GM12878 (cell line): ENCODE results near the gene CNPY2. TPM values are rescaled to one million over a fixed set of nuclear protein-coding genes. Genes with fewer than 3 reads are reported as not detected.

Experiments
- ATAC-seq: fragments of 200-7000 bp; cut with Tn5 transposase; 3 replicates; pipeline ENCODE4 v1.9.1; 2020; ENCODE audit warnings: mild to moderate bottlenecking, moderate library complexity
- BruUV-seq: library from RNA; stranded (reverse); fragments of 400-500 nt; replicated peaks from 2 replicates; lab custom pipeline; 2021; lab: Mats Ljungman, UMichigan
- CTCF ChIA-PET: fragments of 300-600 bp; sonication (Branson Sonifier 250); formaldehyde crosslinking; extraction: SDS; loops from one replicate; lab custom pipeline; 2021; ENCODE audit warnings: inconsistent platforms; lab: Yijun Ruan, JAX
- POLR2A ChIA-PET: fragments of 350-600 bp; formaldehyde crosslinking; extraction: SDS; loops from one replicate; lab custom pipeline; 2021; ENCODE audit warnings: inconsistent platforms; lab: Charles Lee
- RAD21 ChIA-PET: fragments of 300-600 bp; sonication (Branson Sonifier 250); formaldehyde crosslinking; loops from one replicate; lab custom pipeline; 2023; ENCODE audit warnings: antibody characterized with exemption; ENCODE audit not compliant: unreplicated experiment; lab: Charles Lee
- SMC1A ChIA-PET: fragments of 300-600 bp; sonication (Branson Sonifier 250); formaldehyde crosslinking; loops from one replicate; lab custom pipeline; 2023; ENCODE audit not compliant: unreplicated experiment, uncharacterized antibody; lab: Charles Lee
- DNase-seq: peaks from one replicate; pipeline ENCODE4 v3.0.0-alpha.2; 2011; ENCODE audit warnings: low read depth, low spot score
- FAIRE-seq: peaks from 3 replicates; lab custom pipeline; 2011; peaks lifted over from hg19 to GRCh38; lab: Jason Lieb, UNC
- H2AFZ ChIP-seq: 2 replicates; pipeline ENCODE4 v1.6.0; 2011; ENCODE audit warnings: low read depth, low read length, control low read depth; ENCODE audit not compliant: control insufficient read depth
- H3K27ac ChIP-seq: 2 replicates; pipeline ENCODE4 v1.5.1; 2011; ENCODE audit warnings: control low read depth; ENCODE audit not compliant: control insufficient read depth, insufficient read depth
- H3K27me3 ChIP-seq, 2 experiments: replicated peaks in 1 of 2; 2 replicates each; pipeline versions ENCODE4 v1.6.0 to v1.6.1; 2011; ENCODE audit warnings: low read length in 1 of 2; ENCODE audit not compliant: control insufficient read depth in 2 of 2, insufficient read depth in 2 of 2
- H3K36me3 ChIP-seq, 2 experiments: 2 replicates each; pipeline ENCODE4 v1.5.1; 2011; ENCODE audit warnings: low read length in 1 of 2; ENCODE audit not compliant: control insufficient read depth in 2 of 2, insufficient read depth in 2 of 2
- H3K4me1 ChIP-seq: 2 replicates; pipeline ENCODE4 v1.6.1; 2011; ENCODE audit warnings: mild to moderate bottlenecking, low read length, moderate library complexity, mixed read lengths; ENCODE audit not compliant: control insufficient read depth, insufficient read depth
- H3K4me2 ChIP-seq: 2 replicates; pipeline ENCODE4 v1.6.0; 2011; ENCODE audit warnings: control low read depth; ENCODE audit not compliant: control insufficient read depth, insufficient read depth
- H3K4me3 ChIP-seq: fragments of 200-600 bp; sonication (generic); 2 replicates; pipeline ENCODE4 v1.5.1; 2016
- H3K79me2 ChIP-seq: 2 replicates; pipeline ENCODE4 v1.6.0; 2011; ENCODE audit warnings: low read length; ENCODE audit not compliant: control insufficient read depth, insufficient read depth
- H3K9ac ChIP-seq: 2 replicates; pipeline ENCODE4 v1.8.0; 2011; ENCODE audit warnings: low read length, control low read depth, mixed read lengths; ENCODE audit not compliant: control insufficient read depth, insufficient read depth
- H3K9me3 ChIP-seq: replicated peaks from 3 replicates; pipeline ENCODE4 v1.5.1; 2011; ENCODE audit warnings: mild to moderate bottlenecking, low read length; ENCODE audit not compliant: control insufficient read depth, insufficient read depth
- H4K20me1 ChIP-seq: 2 replicates; pipeline ENCODE4 v1.6.0; 2011; ENCODE audit not compliant: control insufficient read depth, insufficient read depth
- BMI1 ChIP-seq: fragments of 450-650 bp; IDR thresholded peaks from 2 replicates; pipeline ENCODE4 v1.6.1; 2016; ENCODE audit warnings: mild to moderate bottlenecking, moderate library complexity, borderline replicate concordance
- CBFB ChIP-seq: IDR thresholded peaks from 2 replicates; pipeline ENCODE4 v1.6.1; 2016; ENCODE audit warnings: antibody characterized with exemption, low read depth
- DPF2 ChIP-seq: fragments of 450-650 bp; IDR thresholded peaks from 2 replicates; pipeline ENCODE4 v1.6.1; 2017; ENCODE audit warnings: mild to moderate bottlenecking
- FOS ChIP-seq: IDR thresholded peaks from 3 replicates; pipeline ENCODE4 v1.6.1; 2011; ENCODE audit warnings: borderline replicate concordance; ENCODE audit not compliant: insufficient read length; ENCODE audit errors: extremely low read depth
- IRF3 ChIP-seq: fragments of 450-650 bp; IDR thresholded peaks from 2 replicates; pipeline ENCODE4 v1.6.1; 2014; ENCODE audit warnings: mild to moderate bottlenecking
- KDM1A ChIP-seq: fragments of 200-600 bp; sonication (generic); IDR thresholded peaks from 2 replicates; pipeline ENCODE4 v1.6.1; 2016; ENCODE audit warnings: borderline replicate concordance
- PBX3 ChIP-seq: IDR thresholded peaks from 2 replicates; pipeline ENCODE4 v1.6.1; 2011; ENCODE audit warnings: mild to moderate bottlenecking, low read depth, low read length, moderate library complexity; ENCODE audit not compliant: insufficient replicate concordance
- PKNOX1 ChIP-seq: fragments of 450-650 bp; IDR thresholded peaks from 2 replicates; pipeline ENCODE4 v1.6.1; 2016; ENCODE audit warnings: mild to moderate bottlenecking
- POLR2A ChIP-seq: IDR thresholded peaks from 2 replicates; pipeline ENCODE4 v1.6.1; 2011; ENCODE audit warnings: low read depth, mild to moderate bottlenecking, low read length
- SREBF1 ChIP-seq: IDR thresholded peaks from 2 replicates; pipeline ENCODE4 v1.6.1; 2012; ENCODE audit warnings: mild to moderate bottlenecking, low read length
- ZBTB33 ChIP-seq: fragments of 450-650 bp; IDR thresholded peaks from 2 replicates; pipeline ENCODE4 v1.6.1; 2017; ENCODE audit warnings: mild to moderate bottlenecking
- WGBS: methylation state at CpG from one replicate; pipeline ENCODE4 v1.1.6; 2016; ENCODE audit warnings: low lambda C conversion rate; ENCODE audit not compliant: insufficient replicate concordance, insufficient coverage; ENCODE audit errors: missing lambda C conversion rate; 5-methylcytosine and 5-hydroxymethylcytosine counted together
- in situ Hi-C: fragments of 300-500 bp; cut with MboI; formaldehyde crosslinking; loops from 9 replicates; pipeline ENCODE4 v1.14.3; 2018; ENCODE audit warnings: mixed read lengths
- intact Hi-C: fragments of 100-400 bp; cut with micrococcal nuclease; formaldehyde crosslinking; loops from one replicate; pipeline ENCODE4 v1.14.2; 2022; ENCODE audit not compliant: unreplicated experiment
- polyA plus RNA-seq, 11 experiments: library from polyadenylated mRNA; depleted of rRNA in 4 of 11; unstranded in 6 of 11; stranded (reverse) in 5 of 11; fragments of >200 nt; fragmentation: Nextera tagmentation in 4 of 11; fragmentation: Illumina TruSeq in 1 of 11; extraction: Ambion mirVana in 4 of 11; extraction: Trizol in 1 of 11; gene quantifications; 1 replicate in 1 of 11; 2 replicates in 10 of 11; pipeline versions ENCODE4 v1.2.1 to v1.2.3, GENCODE V29; 2011 to 2016; ENCODE audit warnings: inconsistent platforms in 2 of 11, missing spikeins in 2 of 11, low read depth in 1 of 11
- total RNA-seq, 4 experiments: library from RNA; depleted of rRNA in 3 of 4; stranded (reverse); fragments of >200 nt in 3 of 4; fragmentation: Illumina TruSeq in 1 of 4; extraction: Trizol in 1 of 4; gene quantifications; 2 replicates each; pipeline versions ENCODE4 v1.2.1 to v1.2.3, GENCODE V29; 2013 to 2021

Gene CNPY2
- total and polyA plus RNA-seq, 10 of the 15 experiments (the other 5 are each of a cell fraction or from before 2014, with no cell fraction given) = 25.0 to 276 (median 87.8) TPM

- ATAC-seq = no peak
- no TSS peak for BruUV-seq
- Histone ChIP-seq H3K9ac (no peak within 1 kb of the TSS), H3K4me1 (peaks cover 5% of the 10 kb centered on the region; the same call in 1 of the 2 replicates)
- CTCF ChIA-PET = interaction anchor here (0.6 to 3.0 kb wide), 6 partner anchors 12 to 105 kb away, joined by 3 to 17 read pairs (median 3); no protein-coding TSS in a partner anchor
- TF ChIP-seq POLR2A (no peak), FOS (no peak), ZBTB33 (no peak), DPF2 (no peak), PKNOX1 (no peak), BMI1 (no peak), IRF3 (no peak), CBFB (no peak), KDM1A (no peak), SREBF1 (no peak), PBX3 (no peak)
- TF ChIP-seq, all 136 proteins: peak for 0
- ChIA-PET SMC1A (interaction anchor here (0.6 to 5.1 kb wide), 6 partner anchors 11 to 102 kb away, joined by 3 to 58 read pairs (median 18); partner anchors contain the start of gene TIMELESS), POLR2A (interaction anchor here (0.6 to 7.9 kb wide), 5 partner anchors 12 to 49 kb away, joined by 3 to 140 read pairs (median 4); partner anchors contain the start of genes IL23A and PAN2), RAD21 (interaction anchor here (0.6 to 5.3 kb wide), 5 partner anchors 14 to 101 kb away, joined by 3 to 60 read pairs (median 3); no protein-coding TSS in a partner anchor)
- WGBS = 75% methylated on average over 10 of the region's 10 CpGs
- no peak for FAIRE-seq
- H3K9me3 ChIP-seq = no peaks in the 10 kb centered on the region
- no peak within 1 kb of the TSS for H3K27ac ChIP-seq
- no peaks in the 10 kb centered on the region for H4K20me1 ChIP-seq
- H2AFZ ChIP-seq = no peak within 1 kb of the TSS
- H3K4me2 ChIP-seq = no peak within 1 kb of the TSS
- DNase-seq = no peak
- in situ Hi-C loops (no loop called here), intact Hi-C loops (loop anchor here (5.0 kb wide), 1 partner anchor 85 kb away; the partner anchor contains the start of gene TIMELESS)
- H3K79me2 ChIP-seq = peaks cover 22% of the 10 kb centered on the region
- H3K4me3 ChIP-seq = no peak within 1 kb of the TSS
- no peaks in the 10 kb centered on the region for H3K27me3 ChIP-seq
- H3K36me3 ChIP-seq = no peaks in the 10 kb centered on the region
Observed at GRCh38 chr12:56362130-56363059, 46.6 kb upstream of the CNPY2 start, which contains the start of gene APOF. TSS of gene APOF (minus strand) at chr12:56362857. CDS start at chr12:56362745, 112 bp downstream.
